ENCODE measurements around the gene ATAD3C. TPM values are rescaled to one million over a fixed set of nuclear protein-coding genes. Genes with fewer than 3 reads are reported as not detected.

ATAD3C gene
- total and polyA plus RNA-seq, 2 of the 8 experiments (the other 6 are each of a cell fraction or from before 2014, with no cell fraction given): 2.0 to 2.7 TPM

- no peak for TF ChIP-seq CHD7 (IDR thresholded peaks at IDR 0.05; ENCODE audit: insufficient replicate concordance, low read length)
- TF ChIP-seq GTF2F1 (IDR thresholded peaks at IDR 0.05; ENCODE audit: borderline replicate concordance, low read depth, low read length): no peak
- TF ChIP-seq SP4 (IDR thresholded peaks at IDR 0.05; ENCODE audit: low read length): no peak
- no peak for TF ChIP-seq ATF3 (IDR thresholded peaks at IDR 0.05; ENCODE audit: insufficient read depth, low read depth, low read length)
- no peak for TF ChIP-seq TEAD4 (IDR thresholded peaks at IDR 0.05; ENCODE audit: low read depth, low read length)
- no peak for TF ChIP-seq ASH2L (IDR thresholded peaks at IDR 0.05; ENCODE audit: low read length)
Observed at GRCh38 chr1:1437033-1437903, 12.2 kb upstream of the ATAD3C start (continued).

Data from H1 (cell line).